ENCODE measurements around the gene FAM222B.

The FAM222B gene

GRCh38 chr17:28710861-28711722, 131.5 kb downstream of the FAM222B start:
- peak; percentile 98 for DNase-seq

- no peak for DNase-seq
Measured at GRCh38 chr17:28707339-28707720, 135.3 kb downstream of the FAM222B start.

GRCh38 chr17:28706471-28707338, 135.9 kb downstream of the FAM222B start:
- no peak for DNase-seq
